OCI-LY7 (cell line): ENCODE data around the gene VWA5B1. TPM values are rescaled to one million over a fixed set of nuclear protein-coding genes. Genes with fewer than 3 reads are reported as not detected.

Experiments
- BruUV-seq: library from RNA; stranded (reverse); fragments of 400-500 nt; replicated peaks from 2 replicates; lab custom pipeline; 2021; lab: Mats Ljungman, UMichigan
- CTCF ChIA-PET: fragments of 300-600 bp; sonication (Branson Sonifier 250); formaldehyde crosslinking; loops from one replicate; lab custom pipeline; 2022; ENCODE audit warnings: antibody characterized with exemption; ENCODE audit not compliant: unreplicated experiment; lab: Charles Lee
- POLR2A ChIA-PET: fragments of 300-600 bp; sonication (Branson Sonifier 250); formaldehyde crosslinking; loops from one replicate; lab custom pipeline; 2022; ENCODE audit warnings: antibody characterized with exemption; lab: Charles Lee
- DNase-seq: peaks from one replicate; pipeline ENCODE4 v3.0.0-alpha.2; 2015; ENCODE audit warnings: low spot score
- H2AFZ ChIP-seq: fragments of 200-600 bp; sonication (generic), shearing (Covaris generic); 2 replicates; pipeline ENCODE4 v1.6.1; 2014; ENCODE audit warnings: mild to moderate bottlenecking, antibody characterized with exemption, low read length, moderate library complexity
- H3K27ac ChIP-seq: fragments of 200-600 bp; sonication (generic); 2 replicates; pipeline ENCODE4 v1.5.1; 2014; ENCODE audit warnings: mixed run types, low read depth, mild to moderate bottlenecking, moderate library complexity, low read length, inconsistent platforms; ENCODE audit not compliant: poor library complexity, severe bottlenecking
- H3K36me3 ChIP-seq: fragments of 200-600 bp; sonication (generic); 2 replicates; pipeline ENCODE4 v1.6.1; 2014; ENCODE audit warnings: mild to moderate bottlenecking, antibody characterized with exemption, low read length, moderate library complexity, mixed read lengths; ENCODE audit not compliant: insufficient read depth
- H3K4me1 ChIP-seq: fragments of 200-600 bp; sonication (generic); 2 replicates; pipeline ENCODE4 v1.5.1; 2014; ENCODE audit warnings: mild to moderate bottlenecking, low read length; ENCODE audit not compliant: insufficient read depth, poor library complexity, severe bottlenecking
- H3K4me2 ChIP-seq: fragments of 200-600 bp; sonication (generic); 2 replicates; pipeline ENCODE4 v1.6.1; 2014; ENCODE audit warnings: mild to moderate bottlenecking, low read length
- H3K4me3 ChIP-seq: fragments of 200-600 bp; sonication (generic); 2 replicates; pipeline ENCODE4 v1.5.1; 2014; ENCODE audit warnings: mild to moderate bottlenecking, low read depth, low read length; ENCODE audit not compliant: poor library complexity, severe bottlenecking
- H3K79me2 ChIP-seq: fragments of 200-600 bp; sonication (generic); 2 replicates; pipeline ENCODE4 v1.6.1; 2016; ENCODE audit warnings: low read depth, mild to moderate bottlenecking, low read length, moderate library complexity, mixed read lengths; ENCODE audit not compliant: insufficient read depth
- H3K9me2 ChIP-seq: fragments of 200-600 bp; sonication (generic); 2 replicates; pipeline ENCODE4 v1.6.1; 2016; ENCODE audit warnings: mild to moderate bottlenecking, low read length, mixed read lengths; ENCODE audit not compliant: insufficient read depth
- H3K9me3 ChIP-seq: fragments of 200-600 bp; sonication (generic); 2 replicates; pipeline ENCODE4 v1.6.1; 2014; ENCODE audit warnings: mild to moderate bottlenecking, mixed run types, low read length, mixed read lengths
- H4K20me1 ChIP-seq: fragments of 200-600 bp; sonication (generic); 2 replicates; pipeline ENCODE4 v1.6.1; 2014; ENCODE audit warnings: mild to moderate bottlenecking, antibody characterized with exemption, low read length, moderate library complexity, mixed read lengths; ENCODE audit not compliant: insufficient read depth
- CTCF ChIP-seq: fragments of 200-600 bp; sonication (generic); conservative IDR thresholded peaks from 2 replicates; pipeline ENCODE4 v1.5.1; 2014; ENCODE audit warnings: mild to moderate bottlenecking, antibody characterized with exemption, low read length, moderate library complexity, mixed read lengths
- EZH2phosphoT487 ChIP-seq: fragments of 200-600 bp; sonication (generic); IDR thresholded peaks from 2 replicates; pipeline ENCODE4 v1.6.1; 2018; ENCODE audit warnings: low read depth, borderline replicate concordance, mild to moderate bottlenecking, mixed run types, antibody characterized with exemption, low read length, moderate library complexity, mixed read lengths
- intact Hi-C: fragments of 100-400 bp; cut with micrococcal nuclease; formaldehyde crosslinking; loops from one replicate; pipeline ENCODE4 v1.10.0; 2022; ENCODE audit not compliant: unreplicated experiment
- total RNA-seq, 2 experiments: library from RNA; depleted of rRNA in 1 of 2; stranded (reverse); fragments of >200 nt in 1 of 2; shearing (Covaris generic) in 1 of 2; gene quantifications; 2 replicates each; pipeline ENCODE4 v1.2.3, GENCODE V29; 2014 to 2022

The VWA5B1 gene
- total RNA-seq, 2 experiments from 2014 or later = 0.19 to 0.25 TPM

DNA sequence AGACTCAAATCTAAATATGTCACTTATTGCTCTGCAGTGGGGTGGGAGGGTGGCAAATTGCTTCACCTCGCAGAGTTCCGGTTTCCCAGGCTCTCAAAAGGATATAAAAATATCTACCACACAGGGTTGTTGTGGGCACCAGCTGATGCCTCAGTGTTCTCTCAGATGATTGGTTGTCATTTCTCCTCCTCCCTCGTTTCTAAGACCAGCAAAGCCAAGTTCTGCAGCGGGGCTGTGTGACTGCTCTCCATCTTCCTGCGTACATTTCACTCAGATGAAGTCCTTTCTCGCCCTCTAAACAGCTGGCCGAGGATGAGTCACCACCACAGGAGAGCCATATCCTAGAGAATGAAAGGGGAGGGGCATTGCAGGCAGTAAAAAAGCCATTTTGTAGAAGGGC lies 35.0 kb upstream of the VWA5B1 start:
- no TSS peak for BruUV-seq
- intact Hi-C loops = no loop called here
- H3K79me2 ChIP-seq = no peaks in the 10 kb centered on the region
- no peak for DNase-seq
- H3K27ac ChIP-seq = no peak overlapping the region
- no peak overlapping the region for H3K4me3 ChIP-seq
- TF ChIP-seq EZH2phosphoT487 (no peak), CTCF (no peak)
- POLR2A ChIA-PET = no interaction called here
- no peaks in the 10 kb centered on the region for H3K9me2 ChIP-seq
- H4K20me1 ChIP-seq = no peaks in the 10 kb centered on the region
- no peaks in the 10 kb centered on the region for H3K9me3 ChIP-seq
- H3K36me3 ChIP-seq = no peaks in the 10 kb centered on the region
- no peak overlapping the region for H2AFZ ChIP-seq
- CTCF ChIA-PET = no interaction called here
- H3K4me2 ChIP-seq = no peak overlapping the region
- H3K4me1 ChIP-seq = no peaks in the 10 kb centered on the region

DNA sequence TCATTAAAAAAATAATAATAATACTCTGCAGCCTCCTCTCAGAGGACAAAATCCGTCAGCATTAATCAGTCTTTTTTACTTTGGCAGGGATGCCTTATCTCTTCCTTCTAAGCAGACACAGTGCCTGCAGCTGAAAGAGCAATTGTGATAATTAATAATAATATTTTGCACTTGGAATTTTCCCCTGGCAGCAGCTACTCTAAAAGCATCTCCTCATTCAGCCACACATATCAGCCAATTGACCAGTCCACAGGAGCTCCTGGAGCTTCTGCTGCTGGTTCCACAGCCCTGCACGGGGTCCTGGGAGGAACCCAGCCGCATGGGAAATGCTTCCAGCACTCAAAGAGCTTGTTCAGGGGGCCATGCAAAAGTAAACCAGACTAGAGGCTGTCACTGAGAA lies 31.0 kb upstream of the VWA5B1 start:
- H3K4me1 ChIP-seq = no peaks in the 10 kb centered on the region
- no TSS peak for BruUV-seq
- no peaks in the 10 kb centered on the region for H3K9me3 ChIP-seq
- intact Hi-C loops = no loop called here
- ChIA-PET CTCF (no interaction called here), POLR2A (no interaction called here)
- TF ChIP-seq CTCF (no peak), EZH2phosphoT487 (no peak)
- no peaks in the 10 kb centered on the region for H3K36me3 ChIP-seq
- DNase-seq = no peak
- H3K9me2 ChIP-seq = no peaks in the 10 kb centered on the region
- H3K79me2 ChIP-seq = no peaks in the 10 kb centered on the region
- H3K4me3 ChIP-seq = no peak overlapping the region
- no peak overlapping the region for H2AFZ ChIP-seq
- H3K4me2 ChIP-seq = no peak overlapping the region
- no peak overlapping the region for H3K27ac ChIP-seq
- no peaks in the 10 kb centered on the region for H4K20me1 ChIP-seq

DNA sequence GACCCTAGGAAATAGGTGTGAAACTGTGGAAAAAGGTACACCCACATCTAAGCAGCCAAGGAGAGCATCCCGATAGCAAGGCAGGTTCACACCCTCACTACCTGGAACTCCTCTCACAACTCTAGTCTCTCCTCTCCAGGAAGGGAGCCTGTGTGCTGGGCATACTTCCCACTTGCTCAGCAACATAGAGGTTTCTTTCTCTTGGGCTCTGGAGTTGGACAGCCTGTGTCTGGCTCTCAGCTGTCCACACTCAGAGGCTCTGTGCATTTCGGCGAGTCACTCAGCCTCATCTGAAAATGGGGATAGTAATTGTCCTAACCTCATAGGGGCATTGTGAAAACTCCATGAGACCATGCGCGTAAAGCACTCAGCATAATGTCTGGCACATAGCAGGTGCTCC lies 29.6 kb upstream of the VWA5B1 start:
- no peaks in the 10 kb centered on the region for H3K79me2 ChIP-seq
- TF ChIP-seq CTCF (no peak), EZH2phosphoT487 (no peak)
- intact Hi-C loops = no loop called here
- no peak overlapping the region for H3K27ac ChIP-seq
- no peaks in the 10 kb centered on the region for H3K36me3 ChIP-seq
- H3K9me2 ChIP-seq = no peaks in the 10 kb centered on the region
- H3K4me3 ChIP-seq = no peak overlapping the region
- BruUV-seq = no TSS peak
- POLR2A ChIA-PET = interaction anchor here (0.7 kb wide), 1 partner anchor 22 kb away, joined by 4 read pairs; no protein-coding TSS in a partner anchor
- no peak overlapping the region for H2AFZ ChIP-seq
- CTCF ChIA-PET = no interaction called here
- no peaks in the 10 kb centered on the region for H4K20me1 ChIP-seq
- no peaks in the 10 kb centered on the region for H3K9me3 ChIP-seq
- H3K4me1 ChIP-seq = no peaks in the 10 kb centered on the region
- DNase-seq = no peak
- H3K4me2 ChIP-seq = no peak overlapping the region
